Measurements from ENCODE around the gene OGG1. TPM values are rescaled to one million over a fixed set of nuclear protein-coding genes. Genes with fewer than 3 reads are reported as not detected.
A peak's percentile ranks its signal among the peaks of the same experiment; 100 is the strongest.

OGG1 gene
- total and polyA plus RNA-seq, 10 of the 15 experiments (the other 5 are each of a cell fraction or from before 2014, with no cell fraction given): 4.8 to 38.8 (median 27.2) TPM

DNA sequence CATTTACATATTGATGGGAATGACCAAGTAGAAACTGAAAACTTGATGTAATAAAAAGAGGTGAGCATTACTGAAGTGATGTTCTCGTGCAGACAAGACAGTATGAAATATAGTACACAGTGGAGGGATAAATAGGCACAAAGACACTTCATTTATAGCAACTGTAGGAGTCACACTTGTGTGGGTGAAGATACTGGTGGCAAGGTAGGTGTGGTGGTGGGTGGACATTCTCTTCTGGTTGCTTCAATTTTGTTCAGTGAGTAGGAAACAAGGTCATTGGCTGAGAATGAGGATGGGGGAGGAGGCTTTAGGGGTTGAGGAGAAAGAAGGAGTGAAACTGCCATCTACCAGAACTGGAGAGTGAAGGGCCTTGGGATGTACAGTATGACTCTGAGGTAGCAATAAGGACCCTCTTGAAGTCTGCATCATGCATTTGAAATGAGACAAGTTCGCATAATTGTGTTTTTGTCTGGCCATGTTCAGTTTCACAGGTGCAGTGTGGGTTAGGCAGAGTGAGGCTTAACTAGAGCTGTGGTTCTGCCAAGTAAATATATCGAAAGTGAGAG, 39.5 kb upstream of the OGG1 start:
- SMC1A ChIA-PET (ENCODE audit: uncharacterized antibody, unreplicated experiment): no interaction called here
- Histone ChIP-seq H3K27me3 (replicated peaks in 1 of 2; ENCODE audit: control insufficient read depth in 2 of 2, insufficient read depth in 2 of 2, low read length in 1 of 2) (peaks cover 0 to 4% of the 10 kb centered on the region in 2 experiments; a peak in 3 of 4 replicates), H3K9me3 (replicated peaks; ENCODE audit: control insufficient read depth, insufficient read depth, low read length) (no peaks in the 10 kb centered on the region), H3K36me3 (ENCODE audit: control insufficient read depth in 2 of 2, insufficient read depth in 2 of 2, low read length in 1 of 2) (no peaks in the 10 kb centered on the region), H3K4me2 (ENCODE audit: control insufficient read depth, insufficient read depth) (no peak overlapping the region), H4K20me1 (ENCODE audit: control insufficient read depth, insufficient read depth) (no peaks in the 10 kb centered on the region), H3K79me2 (ENCODE audit: control insufficient read depth, insufficient read depth, low read length) (no peaks in the 10 kb centered on the region), H2AFZ (ENCODE audit: control insufficient read depth, low read depth, low read length) (no peak overlapping the region), H3K4me3 (no peak overlapping the region), H3K4me1 (ENCODE audit: control insufficient read depth, insufficient read depth, low read length) (no peaks in the 10 kb centered on the region), H3K27ac (ENCODE audit: control insufficient read depth, insufficient read depth) (no peak overlapping the region), H3K9ac (ENCODE audit: control insufficient read depth, insufficient read depth, low read length) (no peak overlapping the region)
- FAIRE-seq (no peak), ATAC-seq (peak; percentile 50), DNase-seq (ENCODE audit: low read depth, low spot score) (no peak)
- BruUV-seq (replicated peaks): no TSS peak
- 27% methylated on average over 3 of the region's 3 CpGs for WGBS (ENCODE audit: insufficient coverage, insufficient replicate concordance, low lambda C conversion rate, missing lambda C conversion rate)
- TF ChIP-seq YY1 (IDR thresholded peaks at IDR 0.05; ENCODE audit: low read depth, low read length) (no peak), EP300 (IDR thresholded peaks at IDR 0.05; ENCODE audit: borderline replicate concordance in 1 of 2, control insufficient read depth in 1 of 2, low read depth in 2 of 2, low read length in 2 of 2) (no peak), FOXK2 (IDR thresholded peaks at IDR 0.05) (no peak), PAX8 (IDR thresholded peaks at IDR 0.05) (no peak), ZBED1 (IDR thresholded peaks at IDR 0.05; ENCODE audit: borderline replicate concordance) (no peak), BRCA1 (IDR thresholded peaks at IDR 0.05; ENCODE audit: low read depth, low read length) (no peak), NFYA (IDR thresholded peaks at IDR 0.05; ENCODE audit: borderline replicate concordance, low read depth, low read length) (no peak), STAT1 (conservative IDR thresholded peaks at IDR 0.05) (no peak), MXI1 (IDR thresholded peaks at IDR 0.05; ENCODE audit: low read depth, low read length) (no peak), FOS (IDR thresholded peaks at IDR 0.05; ENCODE audit: borderline replicate concordance, extremely low read depth, insufficient read length) (no peak), ESRRA (IDR thresholded peaks at IDR 0.05; ENCODE audit: low read length) (no peak), ZNF207 (IDR thresholded peaks at IDR 0.05; ENCODE audit: borderline replicate concordance) (no peak)
- TF ChIP-seq, protein P1, sequence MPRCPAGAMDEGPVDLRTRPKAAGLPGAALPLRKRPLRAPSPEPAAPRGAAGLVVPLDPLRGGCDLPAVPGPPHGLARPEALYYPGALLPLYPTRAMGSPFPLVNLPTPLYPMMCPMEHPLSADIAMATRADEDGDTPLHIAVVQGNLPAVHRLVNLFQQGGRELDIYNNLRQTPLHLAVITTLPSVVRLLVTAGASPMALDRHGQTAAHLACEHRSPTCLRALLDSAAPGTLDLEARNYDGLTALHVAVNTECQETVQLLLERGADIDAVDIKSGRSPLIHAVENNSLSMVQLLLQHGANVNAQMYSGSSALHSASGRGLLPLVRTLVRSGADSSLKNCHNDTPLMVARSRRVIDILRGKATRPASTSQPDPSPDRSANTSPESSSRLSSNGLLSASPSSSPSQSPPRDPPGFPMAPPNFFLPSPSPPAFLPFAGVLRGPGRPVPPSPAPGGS (IDR thresholded peaks at IDR 0.05; ENCODE audit: borderline replicate concordance, insufficient read depth, low read depth, low read length, poor library complexity, severe bottlenecking): no peak
- TF ChIP-seq, protein P2, sequence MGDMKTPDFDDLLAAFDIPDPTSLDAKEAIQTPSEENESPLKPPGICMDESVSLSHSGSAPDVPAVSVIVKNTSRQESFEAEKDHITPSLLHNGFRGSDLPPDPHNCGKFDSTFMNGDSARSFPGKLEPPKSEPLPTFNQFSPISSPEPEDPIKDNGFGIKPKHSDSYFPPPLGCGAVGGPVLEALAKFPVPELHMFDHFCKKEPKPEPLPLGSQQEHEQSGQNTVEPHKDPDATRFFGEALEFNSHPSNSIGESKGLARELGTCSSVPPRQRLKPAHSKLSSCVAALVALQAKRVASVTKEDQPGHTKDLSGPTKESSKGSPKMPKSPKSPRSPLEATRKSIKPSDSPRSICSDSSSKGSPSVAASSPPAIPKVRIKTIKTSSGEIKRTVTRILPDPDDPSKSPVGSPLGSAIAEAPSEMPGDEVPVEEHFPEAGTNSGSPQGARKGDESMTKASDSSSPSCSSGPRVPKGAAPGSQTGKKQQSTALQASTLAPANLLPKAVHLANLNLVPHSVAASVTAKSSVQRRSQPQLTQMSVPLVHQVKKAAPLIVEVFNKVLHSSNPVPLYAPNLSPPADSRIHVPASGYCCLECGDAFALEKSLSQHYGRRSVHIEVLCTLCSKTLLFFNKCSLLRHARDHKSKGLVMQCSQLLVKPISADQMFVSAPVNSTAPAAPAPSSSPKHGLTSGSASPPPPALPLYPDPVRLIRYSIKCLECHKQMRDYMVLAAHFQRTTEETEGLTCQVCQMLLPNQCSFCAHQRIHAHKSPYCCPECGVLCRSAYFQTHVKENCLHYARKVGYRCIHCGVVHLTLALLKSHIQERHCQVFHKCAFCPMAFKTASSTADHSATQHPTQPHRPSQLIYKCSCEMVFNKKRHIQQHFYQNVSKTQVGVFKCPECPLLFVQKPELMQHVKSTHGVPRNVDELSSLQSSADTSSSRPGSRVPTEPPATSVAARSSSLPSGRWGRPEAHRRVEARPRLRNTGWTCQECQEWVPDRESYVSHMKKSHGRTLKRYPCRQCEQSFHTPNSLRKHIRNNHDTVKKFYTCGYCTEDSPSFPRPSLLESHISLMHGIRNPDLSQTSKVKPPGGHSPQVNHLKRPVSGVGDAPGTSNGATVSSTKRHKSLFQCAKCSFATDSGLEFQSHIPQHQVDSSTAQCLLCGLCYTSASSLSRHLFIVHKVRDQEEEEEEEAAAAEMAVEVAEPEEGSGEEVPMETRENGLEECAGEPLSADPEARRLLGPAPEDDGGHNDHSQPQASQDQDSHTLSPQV (IDR thresholded peaks at IDR 0.05): no peak
- in situ Hi-C loops (cut with MboI): no loop called here
- POLR2A ChIA-PET: no interaction called here
- RAD21 ChIA-PET (ENCODE audit: unreplicated experiment): no interaction called here
- intact Hi-C loops (cut with micrococcal nuclease; ENCODE audit: unreplicated experiment): no loop called here
- CTCF ChIA-PET: no interaction called here

Data from GM12878 (cell line).